A549 (cell line): ENCODE data around the gene ENTPD8. TPM values are rescaled to one million over a fixed set of nuclear protein-coding genes. Genes with fewer than 3 reads are reported as not detected.

Experiments used
- ATAC-seq, 2 experiments: fragments of 200-7000 bp in 1 of 2; fragments of >200 bp in 1 of 2; cut with Nextera tagmentation in 1 of 2; cut with Tn5 transposase in 1 of 2; 3 replicates each; pipeline versions ENCODE4 v1.8.0 to v1.9.1; 2018 to 2020; ENCODE audit warnings: mild to moderate bottlenecking in 1 of 2, moderate library complexity in 1 of 2
- CTCF ChIA-PET: fragments of 300-600 bp; sonication (Branson Sonifier 250); formaldehyde crosslinking; extraction: SDS; loops from one replicate; lab custom pipeline; 2021; ENCODE audit warnings: antibody characterized with exemption, inconsistent platforms; lab: Yijun Ruan, JAX
- POLR2A ChIA-PET: fragments of 350-600 bp; formaldehyde crosslinking; extraction: SDS; loops from one replicate; lab custom pipeline; 2021; ENCODE audit warnings: antibody characterized with exemption, inconsistent platforms; lab: Yijun Ruan, JAX
- DNase-seq, 2 experiments: peaks; one replicate each; pipeline versions ENCODE4 v3.0.0 to v3.0.0-alpha.2; 2011 to 2016; ENCODE audit warnings: low read depth in 1 of 2, low spot score in 1 of 2
- FAIRE-seq: peaks from 2 replicates; lab custom pipeline; 2011; peaks lifted over from hg19 to GRCh38; lab: Jason Lieb, UNC
- H3K27ac ChIP-seq, 2 experiments: fragments of >200 bp; sonication (Bioruptor Twin); formaldehyde crosslinking; 3 replicates each; pipeline ENCODE4 v1.5.1; 2016 to 2017
- H3K4me1 ChIP-seq: fragments of >200 bp; sonication (Bioruptor Twin); formaldehyde crosslinking; 3 replicates; pipeline ENCODE4 v1.6.1; 2016
- H3K4me2 ChIP-seq: fragments of >200 bp; sonication (Bioruptor Twin); formaldehyde crosslinking; 3 replicates; pipeline ENCODE4 v1.6.1; 2016
- H3K4me3 ChIP-seq: fragments of >200 bp; sonication (Bioruptor Twin); formaldehyde crosslinking; 3 replicates; pipeline ENCODE4 v1.5.1; 2016
- H3K9me3 ChIP-seq: fragments of >200 bp; sonication (Bioruptor Twin); formaldehyde crosslinking; 3 replicates; pipeline ENCODE4 v1.6.1; 2016
- BCL3 ChIP-seq: fragments of >200 bp; sonication (Bioruptor Twin); formaldehyde crosslinking; IDR thresholded peaks from 3 replicates; pipeline ENCODE4 v1.6.1; 2016
- CHD2 ChIP-seq: fragments of 150-350 bp; IDR thresholded peaks from 2 replicates; pipeline ENCODE4 v1.6.1; 2014; ENCODE audit warnings: low read length; ENCODE audit not compliant: partially characterized antibody
- CTCF ChIP-seq: fragments of >200 bp; sonication (Bioruptor Twin); formaldehyde crosslinking; IDR thresholded peaks from 3 replicates; pipeline ENCODE4 v1.5.1; 2016
- E2F6 ChIP-seq: IDR thresholded peaks from 2 replicates; pipeline ENCODE4 v1.6.1; 2012; ENCODE audit warnings: low read depth, borderline replicate concordance
- EHF ChIP-seq: fragments of 250-450 bp; sonication (Bioruptor Pico); IDR thresholded peaks from 2 replicates; pipeline ENCODE4 v1.5.0; 2020; ENCODE audit warnings: mild to moderate bottlenecking
- EP300 ChIP-seq, 2 experiments: fragments of >200 bp; sonication (Bioruptor Twin); formaldehyde crosslinking; IDR thresholded peaks; 2 replicates in 1 of 2; 3 replicates in 1 of 2; pipeline ENCODE4 v1.6.1; 2016 to 2017
- FOSL2 ChIP-seq, 2 experiments: fragments of 450-650 bp in 1 of 2; fragments of >200 bp in 1 of 2; sonication (Bioruptor Twin) in 1 of 2; formaldehyde crosslinking; IDR thresholded peaks; 2 replicates each; pipeline versions ENCODE4 v1.5.0 to v1.6.1; 2016 to 2020; ENCODE audit warnings: mild to moderate bottlenecking in 1 of 2, moderate library complexity in 1 of 2
- HMGXB4 ChIP-seq: fragments of 250-450 bp; sonication (Bioruptor Pico); IDR thresholded peaks from 2 replicates; pipeline ENCODE4 v1.5.0; 2021; ENCODE audit warnings: mild to moderate bottlenecking, moderate library complexity, borderline replicate concordance
- HOXB13 ChIP-seq: fragments of 250-450 bp; sonication (Bioruptor Pico); IDR thresholded peaks from 2 replicates; pipeline ENCODE4 v1.5.0; 2020; ENCODE audit warnings: low read depth, mild to moderate bottlenecking, moderate library complexity
- HOXB5 ChIP-seq: fragments of 250-450 bp; sonication (Bioruptor Pico); IDR thresholded peaks from 2 replicates; pipeline ENCODE4 v1.5.0; 2020; ENCODE audit warnings: mild to moderate bottlenecking, moderate library complexity
- JUN ChIP-seq, 2 experiments: fragments of >200 bp; sonication (Bioruptor Twin); formaldehyde crosslinking; IDR thresholded peaks; 2 replicates in 1 of 2; 3 replicates in 1 of 2; pipeline ENCODE4 v1.6.1; 2016 to 2017
- MAFK ChIP-seq: fragments of 450-650 bp; IDR thresholded peaks from 2 replicates; pipeline ENCODE4 v1.6.1; 2014; ENCODE audit not compliant: partially characterized antibody
- MAX ChIP-seq: IDR thresholded peaks from 2 replicates; pipeline ENCODE4 v1.6.1; 2012
- NFE2L2 ChIP-seq: fragments of 150-350 bp; conservative IDR thresholded peaks from 2 replicates; pipeline ENCODE4 v1.6.1; 2014; ENCODE audit warnings: low read length
- PBX3 ChIP-seq: IDR thresholded peaks from 2 replicates; pipeline ENCODE4 v1.6.1; 2012
- POLR2A ChIP-seq: IDR thresholded peaks from 2 replicates; pipeline ENCODE4 v1.6.1; 2012; ENCODE audit warnings: mild to moderate bottlenecking, low read length
- POLR2AphosphoS2 ChIP-seq: conservative IDR thresholded peaks from 2 replicates; pipeline ENCODE4 v1.6.1; 2012; ENCODE audit warnings: low read length, improper control_type of control experiment, inconsistent platforms
- RFX5 ChIP-seq: fragments of 450-650 bp; IDR thresholded peaks from 2 replicates; pipeline ENCODE4 v1.7.1; 2014; ENCODE audit warnings: antibody characterized with exemption, mild to moderate bottlenecking, moderate library complexity
- RNF2 ChIP-seq: fragments of 200-600 bp; sonication (generic); IDR thresholded peaks from 2 replicates; pipeline ENCODE4 v1.6.1; 2016; ENCODE audit warnings: low read depth, mild to moderate bottlenecking, antibody characterized with exemption, moderate library complexity, borderline replicate concordance
- SMC3 ChIP-seq: fragments of >200 bp; sonication (Bioruptor Twin); formaldehyde crosslinking; IDR thresholded peaks from 3 replicates; pipeline ENCODE4 v1.6.1; 2018; ENCODE audit warnings: inconsistent platforms
- USF2 ChIP-seq: fragments of 450-650 bp; IDR thresholded peaks from 2 replicates; pipeline ENCODE4 v1.6.1; 2014; ENCODE audit warnings: antibody characterized with exemption
- ZC3H11A ChIP-seq: fragments of 450-650 bp; IDR thresholded peaks from 2 replicates; pipeline ENCODE4 v1.6.1; 2014; ENCODE audit warnings: antibody characterized with exemption, mild to moderate bottlenecking
- ZSCAN20 ChIP-seq: fragments of 250-450 bp; sonication (Bioruptor Pico); IDR thresholded peaks from 2 replicates; pipeline ENCODE4 v1.8.0; 2022; ENCODE audit warnings: mild to moderate bottlenecking, moderate library complexity
- WGBS: methylation state at CpG from one replicate; pipeline ENCODE4 v1.1.6; 2017; ENCODE audit errors: missing lambda C conversion rate; 5-methylcytosine and 5-hydroxymethylcytosine counted together
- polyA plus RNA-seq, 4 experiments: library from polyadenylated mRNA; depleted of rRNA in 3 of 4; stranded (reverse); fragments of >200 nt; fragmentation: RNase III in 1 of 4; extraction: RNeasy Plus Mini Kit Qiagen cat#74134 plus additional on column Dnase treatment in 1 of 4; gene quantifications; 2 replicates in 3 of 4; 3 replicates in 1 of 4; pipeline ENCODE4 v1.2.3, GENCODE V29; 2011 to 2017

Gene ENTPD8
- polyA plus RNA-seq, 2 of the 4 experiments (the other 2 are of a cell fraction): 0.18 to 0.36 TPM

GRCh38 chr9:137423514-137424291 is 17.5 kb downstream of the ENTPD8 start:
- POLR2A ChIA-PET: interaction anchor here (0.6 to 1.7 kb wide), 13 partner anchors 8 to 707 kb away, joined by 3 to 13 read pairs (median 5); partner anchors contain the start of genes ENTPD8, NRARP and NSMF
- ATAC-seq (peak; percentile 58), DNase-seq (no peak), FAIRE-seq (no peak)
- peak overlapping the region; percentile 94 for H3K4me3 ChIP-seq
- no peaks in the 10 kb centered on the region for H3K9me3 ChIP-seq
- WGBS: 7% methylated on average over 27 of the region's 77 CpGs
- H3K4me2 ChIP-seq: peak overlapping the region; percentile 90
- peak overlapping the region; percentile 86 to 94 for H3K27ac ChIP-seq
- peaks cover 15% of the 10 kb centered on the region; the same call in 2 of the 3 replicates for H3K4me1 ChIP-seq
- TF ChIP-seq MAX (peak; percentile 31; the same call in 1 of the 2 replicates), EHF (CRISPR knock-in tag) (no peak), FOSL2 (IDR thresholded peaks at IDR 0.05) (no peak), FOSL2 (CRISPR knock-in tag; IDR thresholded peaks at IDR 0.05) (peak; percentile 77), SMC3 (no peak; the same call in 2 of the 3 replicates), NFE2L2 (no peak), CTCF (peak; percentile 5; the same call in 1 of the 3 replicates), ZSCAN20 (CRISPR knock-in tag) (no peak), MAFK (no peak), E2F6 (no peak), HOXB13 (CRISPR knock-in tag) (no peak), RNF2 (no peak), BCL3 (no peak), HOXB5 (CRISPR knock-in tag) (no peak), POLR2AphosphoS2 (no peak), ZC3H11A (no peak)
- CTCF ChIA-PET: interaction anchor here (0.6 to 3.8 kb wide), 31 partner anchors 11 to 137 kb away, joined by 3 to 86 read pairs (median 4); partner anchors contain the start of genes ENTPD8 and NRARP

- ATAC-seq (peak; percentile 84 to 90), FAIRE-seq (no peak), DNase-seq (peak; percentile 55 to 96)
- Histone ChIP-seq H3K27ac (peak within 1 kb of the TSS; percentile 90 to 94), H3K4me2 (peak within 1 kb of the TSS; percentile 90), H3K4me3 (peak within 1 kb of the TSS; percentile 94), H3K4me1 (peaks cover 15% of the 10 kb centered on the region; the same call in 2 of the 3 replicates), H3K9me3 (no peaks in the 10 kb centered on the region)
- CTCF ChIA-PET: interaction anchor here (0.6 to 3.8 kb wide), 41 partner anchors 11 to 421 kb away, joined by 3 to 86 read pairs (median 4); partner anchors contain the start of genes ENTPD8, NRARP and TOR4A
- WGBS: 3% methylated on average over 7 of the region's 113 CpGs
- POLR2A ChIA-PET: interaction anchor here (0.6 to 1.7 kb wide), 14 partner anchors 9 to 707 kb away, joined by 3 to 13 read pairs (median 4); partner anchors contain the start of genes ENTPD8, NRARP and NSMF
- peak; percentile 38; the same call in 1 of the 2 replicates for TF ChIP-seq HOXB13 (CRISPR knock-in tag)
- peak; percentile 36; the same call in 1 of the 2 replicates for TF ChIP-seq POLR2A
- TF ChIP-seq RFX5: peak; percentile 38; the same call in 1 of the 2 replicates
- TF ChIP-seq EP300 (IDR thresholded peaks at IDR 0.05): 0 out of 5 replicates have a peak, but pooled peaks of 1 of the 2 experiments have one; percentile 19
- TF ChIP-seq CHD2: no peak
- TF ChIP-seq JUN (IDR thresholded peaks at IDR 0.05): peak; percentile 75 to 91
- no peak for TF ChIP-seq USF2
- no peak for TF ChIP-seq PBX3
- no peak for TF ChIP-seq HMGXB4 (CRISPR knock-in tag)
- no peak for TF ChIP-seq MAFK
Observed at GRCh38 chr9:137422604-137423513, 18.3 kb downstream of the ENTPD8 start, which contains the start of the genes EXD3 and NOXA1. EXD3 (minus strand) TSS chr9:137423162; CDS start chr9:137395357, 27,805 bp downstream. NOXA1 (plus strand) TSS chr9:137423393; CDS start chr9:137423530, 137 bp downstream.
